Sigmoid colon (tissue), 7 donors: Measurements from ENCODE around the gene UBE3C. TPM values are rescaled to one million over a fixed set of nuclear protein-coding genes. Genes with fewer than 3 reads are reported as not detected.

ENCODE experiments used
- DNase-seq: peaks from one replicate; pipeline ENCODE4 v3.0.0-alpha.2; 2019
- H3K27ac ChIP-seq, 4 donors: fragments of 200-600 bp; sonication (generic); one replicate each; pipeline ENCODE4 v1.5.1; 2016 to 2019; ENCODE audit warnings: mild to moderate bottlenecking in 1 of 4
- H3K27me3 ChIP-seq, 3 donors: fragments of 200-600 bp; sonication (generic); one replicate each; pipeline ENCODE4 v1.5.1; 2019; ENCODE audit warnings: mild to moderate bottlenecking in 1 of 3
- H3K36me3 ChIP-seq, 4 donors: fragments of 200-600 bp; sonication (generic); one replicate each; pipeline ENCODE4 v1.5.1; 2016 to 2019
- H3K4me1 ChIP-seq, 4 donors: fragments of 200-600 bp; sonication (generic); one replicate each; pipeline ENCODE4 v1.5.1; 2017 to 2019
- H3K4me3 ChIP-seq, 4 donors: fragments of 200-600 bp; sonication (generic); one replicate each; pipeline ENCODE4 v1.5.1; 2017 to 2019; ENCODE audit warnings: mild to moderate bottlenecking in 2 of 4, moderate library complexity in 1 of 4
- H3K9me3 ChIP-seq, 4 donors: fragments of 200-600 bp in 3 of 4; sonication (generic) in 3 of 4; one replicate each; pipeline versions ENCODE4 v1.5.1 to v1.6.1; 2013 to 2019
- EP300 ChIP-seq, 4 donors: sonication (generic); formaldehyde crosslinking; IDR thresholded peaks; one replicate each; pipeline ENCODE4 v1.6.1; 2017; ENCODE audit warnings: antibody characterized with exemption in 4 of 4
- POLR2A ChIP-seq, 2 donors: fragments of 450-650 bp; IDR thresholded peaks; one replicate each; pipeline ENCODE4 v1.6.1; 2016; ENCODE audit warnings: antibody characterized with exemption in 2 of 2, mild to moderate bottlenecking in 2 of 2, moderate library complexity in 2 of 2
- POLR2AphosphoS5 ChIP-seq, 4 donors: sonication (generic); formaldehyde crosslinking; IDR thresholded peaks; one replicate each; pipeline ENCODE4 v1.6.1; 2017; ENCODE audit warnings: antibody characterized with exemption in 4 of 4
- WGBS, 2 donors: extraction: QIAGEN DNeasy Blood & Tissue Kit; methylation state at CpG; one replicate each; pipeline ENCODE4 v1.1.7; 2013; 5-methylcytosine and 5-hydroxymethylcytosine counted together
- intact Hi-C: fragments of 100-400 bp; cut with DNase I; formaldehyde crosslinking; loops from one replicate; pipeline ENCODE4 v1.15.1; 2023
- polyA plus RNA-seq, 3 donors: library from polyadenylated mRNA; stranded (reverse); fragments of 200-250 nt; gene quantifications; one replicate each; pipeline ENCODE4 v1.2.3, GENCODE V29; 2013
- total RNA-seq, 4 donors: library from RNA; depleted of rRNA; stranded (reverse); fragments of >200 nt; gene quantifications; one replicate each; pipeline ENCODE4 v1.1.0, GENCODE V29; 2016
- TF ChIP-seq, protein P1 (sequence below), 4 experiments: fragments of 450-650 bp in 3 of 4; fragments of 200-600 bp in 1 of 4; IDR thresholded peaks; one replicate each; pipeline ENCODE4 v1.5.1; 2016 to 2019; ENCODE audit warnings: antibody characterized with exemption in 4 of 4, mild to moderate bottlenecking in 3 of 4, moderate library complexity in 2 of 4
- donor health status: healthy with polysubstance abuse.
- donor health status: Bipolar disorder and iron deficiency.
- donor health status: healthy.

Gene UBE3C
- total and polyA plus RNA-seq, 7 donors = 21.0 to 84.2 (median 55.7) TPM

- H3K9me3 ChIP-seq = no peaks in the 10 kb centered on the region
- DNase-seq = no peak
- H3K27me3 ChIP-seq = no peaks in the 10 kb centered on the region
- H3K4me1 ChIP-seq = no peaks in the 10 kb centered on the region
- TF ChIP-seq, protein P1, sequence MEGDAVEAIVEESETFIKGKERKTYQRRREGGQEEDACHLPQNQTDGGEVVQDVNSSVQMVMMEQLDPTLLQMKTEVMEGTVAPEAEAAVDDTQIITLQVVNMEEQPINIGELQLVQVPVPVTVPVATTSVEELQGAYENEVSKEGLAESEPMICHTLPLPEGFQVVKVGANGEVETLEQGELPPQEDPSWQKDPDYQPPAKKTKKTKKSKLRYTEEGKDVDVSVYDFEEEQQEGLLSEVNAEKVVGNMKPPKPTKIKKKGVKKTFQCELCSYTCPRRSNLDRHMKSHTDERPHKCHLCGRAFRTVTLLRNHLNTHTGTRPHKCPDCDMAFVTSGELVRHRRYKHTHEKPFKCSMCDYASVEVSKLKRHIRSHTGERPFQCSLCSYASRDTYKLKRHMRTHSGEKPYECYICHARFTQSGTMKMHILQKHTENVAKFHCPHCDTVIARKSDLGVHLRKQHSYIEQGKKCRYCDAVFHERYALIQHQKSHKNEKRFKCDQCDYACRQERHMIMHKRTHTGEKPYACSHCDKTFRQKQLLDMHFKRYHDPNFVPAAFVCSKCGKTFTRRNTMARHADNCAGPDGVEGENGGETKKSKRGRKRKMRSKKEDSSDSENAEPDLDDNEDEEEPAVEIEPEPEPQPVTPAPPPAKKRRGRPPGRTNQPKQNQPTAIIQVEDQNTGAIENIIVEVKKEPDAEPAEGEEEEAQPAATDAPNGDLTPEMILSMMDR (IDR thresholded peaks at IDR 0.05) = no peak
- no peak for TF ChIP-seq EP300 (IDR thresholded peaks at IDR 0.05)
- no peak for TF ChIP-seq POLR2A (IDR thresholded peaks at IDR 0.05)
- no peak for TF ChIP-seq POLR2AphosphoS5 (IDR thresholded peaks at IDR 0.05)
- H3K4me3 ChIP-seq = no peak overlapping the region
- H3K27ac ChIP-seq = no peak overlapping the region
- intact Hi-C loops = no loop called here
- peaks cover 0 to 42% (median 2%) of the 10 kb centered on the region in 4 donors for H3K36me3 ChIP-seq
- 91 to 92% methylated on average over 5 of the region's 5 CpGs for WGBS, 2 donors
Observed at GRCh38 chr7:157210682-157211081, 72.0 kb downstream of the UBE3C start.

- 58 to 66% methylated on average over 5 of the region's 5 CpGs for WGBS, 2 donors
- TF ChIP-seq EP300 (IDR thresholded peaks at IDR 0.05) = no peak
- no peak for TF ChIP-seq POLR2AphosphoS5 (IDR thresholded peaks at IDR 0.05)
- no peak for TF ChIP-seq POLR2A (IDR thresholded peaks at IDR 0.05)
- TF ChIP-seq, protein P1 (IDR thresholded peaks at IDR 0.05) = no peak
Observed at GRCh38 chr7:157211690-157212089, 73.0 kb downstream of the UBE3C start.

GRCh38 chr7:157219154-157219553 is 80.4 kb downstream of the UBE3C start:
- no peaks in the 10 kb centered on the region for H3K9me3 ChIP-seq
- intact Hi-C loops = no loop called here
- WGBS, 2 donors = 71 to 72% methylated on average over 5 of the region's 5 CpGs

More at GRCh38 chr7:157211690-157212089, 73.0 kb downstream of the UBE3C start:
- Histone ChIP-seq H3K9me3 (no peaks in the 10 kb centered on the region), H3K27ac (no peak overlapping the region), H3K4me3 (no peak overlapping the region), H3K4me1 (no peaks in the 10 kb centered on the region), H3K27me3 (no peaks in the 10 kb centered on the region), H3K36me3 (peaks cover 0 to 48% (median 2%) of the 10 kb centered on the region in 4 donors)
- DNase-seq = no peak
- intact Hi-C loops = no loop called here

DNA sequence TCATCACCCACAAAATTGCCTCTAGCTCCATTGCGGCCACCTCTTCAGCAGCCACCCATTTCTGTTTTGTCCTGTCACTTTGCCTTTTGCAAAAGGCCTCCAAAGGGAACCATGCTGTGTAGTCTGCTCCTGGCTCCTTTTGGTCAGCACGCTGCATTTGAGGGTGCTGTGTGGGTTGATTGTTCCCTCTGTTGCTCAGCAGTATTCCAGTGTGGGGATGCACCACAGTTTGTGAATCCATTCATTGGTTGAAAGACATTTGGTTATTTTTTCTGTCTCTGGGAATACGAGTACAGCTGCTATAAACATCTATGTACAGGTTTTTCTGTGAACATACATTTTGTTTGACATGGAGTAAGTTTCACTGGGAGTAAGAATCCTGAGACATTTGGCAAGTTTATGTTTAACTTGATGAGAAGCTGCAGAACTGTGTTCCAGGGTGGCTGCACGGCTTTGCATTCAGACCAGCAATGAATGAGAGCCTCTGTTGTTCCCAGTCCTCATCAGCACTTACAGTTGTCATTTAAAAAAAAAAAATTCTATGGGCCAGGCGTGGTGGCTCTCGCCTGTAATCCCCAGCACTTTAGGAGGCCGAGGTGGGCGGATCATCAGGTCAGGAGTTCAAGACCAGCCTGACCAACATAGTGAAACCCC is 82.3 kb downstream of the UBE3C start:
- intact Hi-C loops = no loop called here
- H3K4me1 ChIP-seq = peaks cover 0 to 6% (median 0%) of the 10 kb centered on the region in 4 donors
- H3K4me3 ChIP-seq = no peak overlapping the region
- no peak for DNase-seq
- no peak overlapping the region for H3K27ac ChIP-seq
- no peaks in the 10 kb centered on the region for H3K27me3 ChIP-seq
- H3K36me3 ChIP-seq = peaks cover 10 to 86% (median 23%) of the 10 kb centered on the region in 4 donors
- no peaks in the 10 kb centered on the region for H3K9me3 ChIP-seq
- WGBS, 2 donors = 91 to 93% methylated on average over 8 of the region's 8 CpGs
- TF ChIP-seq EP300 (IDR thresholded peaks at IDR 0.05) (no peak), POLR2AphosphoS5 (IDR thresholded peaks at IDR 0.05) (no peak), POLR2A (IDR thresholded peaks at IDR 0.05) (no peak)
- TF ChIP-seq, protein P1 (IDR thresholded peaks at IDR 0.05) = no peak

More at GRCh38 chr7:157219154-157219553, 80.4 kb downstream of the UBE3C start:
- peaks cover 8 to 68% (median 19%) of the 10 kb centered on the region in 4 donors for H3K36me3 ChIP-seq
- no peak overlapping the region for H3K27ac ChIP-seq
- H3K4me1 ChIP-seq = peaks cover 0 to 6% (median 0%) of the 10 kb centered on the region in 4 donors
- no peaks in the 10 kb centered on the region for H3K27me3 ChIP-seq
- no peak overlapping the region for H3K4me3 ChIP-seq
- TF ChIP-seq EP300 (IDR thresholded peaks at IDR 0.05) (no peak), POLR2A (IDR thresholded peaks at IDR 0.05) (no peak), POLR2AphosphoS5 (IDR thresholded peaks at IDR 0.05) (no peak)
- TF ChIP-seq, protein P1 (IDR thresholded peaks at IDR 0.05) = no peak
- DNase-seq = no peak
